Measurements from ENCODE around the gene YIPF3.

DNA sequence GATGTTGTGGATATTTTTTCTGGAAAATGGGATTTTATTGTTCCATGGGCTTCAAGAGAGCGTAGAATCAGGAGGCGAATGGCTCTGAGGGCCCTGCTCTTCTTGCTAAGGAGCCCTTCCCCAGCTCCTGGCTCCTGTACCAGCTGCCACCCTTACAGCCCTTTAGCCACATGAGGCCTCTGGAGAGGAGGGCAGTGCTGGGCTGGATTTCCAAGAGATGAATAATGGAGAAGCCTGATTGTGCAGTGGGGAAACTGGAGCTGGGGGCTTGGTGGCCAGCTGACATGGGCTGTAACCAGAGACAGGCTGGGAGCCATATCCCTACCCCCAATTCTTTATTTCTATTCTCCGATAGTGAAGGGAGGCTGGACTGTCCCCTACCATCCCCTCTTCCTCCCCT lies 15.8 kb downstream of the YIPF3 start:
- no peak for TF ChIP-seq POLR2A (IDR thresholded peaks at IDR 0.05)
- TF ChIP-seq, protein P1, sequence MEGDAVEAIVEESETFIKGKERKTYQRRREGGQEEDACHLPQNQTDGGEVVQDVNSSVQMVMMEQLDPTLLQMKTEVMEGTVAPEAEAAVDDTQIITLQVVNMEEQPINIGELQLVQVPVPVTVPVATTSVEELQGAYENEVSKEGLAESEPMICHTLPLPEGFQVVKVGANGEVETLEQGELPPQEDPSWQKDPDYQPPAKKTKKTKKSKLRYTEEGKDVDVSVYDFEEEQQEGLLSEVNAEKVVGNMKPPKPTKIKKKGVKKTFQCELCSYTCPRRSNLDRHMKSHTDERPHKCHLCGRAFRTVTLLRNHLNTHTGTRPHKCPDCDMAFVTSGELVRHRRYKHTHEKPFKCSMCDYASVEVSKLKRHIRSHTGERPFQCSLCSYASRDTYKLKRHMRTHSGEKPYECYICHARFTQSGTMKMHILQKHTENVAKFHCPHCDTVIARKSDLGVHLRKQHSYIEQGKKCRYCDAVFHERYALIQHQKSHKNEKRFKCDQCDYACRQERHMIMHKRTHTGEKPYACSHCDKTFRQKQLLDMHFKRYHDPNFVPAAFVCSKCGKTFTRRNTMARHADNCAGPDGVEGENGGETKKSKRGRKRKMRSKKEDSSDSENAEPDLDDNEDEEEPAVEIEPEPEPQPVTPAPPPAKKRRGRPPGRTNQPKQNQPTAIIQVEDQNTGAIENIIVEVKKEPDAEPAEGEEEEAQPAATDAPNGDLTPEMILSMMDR (IDR thresholded peaks at IDR 0.05) = no peak
